ENCODE data around the gene TLR4. TPM values are rescaled to one million over a fixed set of nuclear protein-coding genes. Genes with fewer than 3 reads are reported as not detected.

TLR4 gene
- total and polyA plus RNA-seq, 4 experiments from 2014 or later: 0.08 to 0.83 (median 0.55) TPM; not detected in 1

- CTCF ChIA-PET (ENCODE audit: partially characterized antibody): no interaction called here
- H3K4me3 Mint-ChIP-seq: no peak overlapping the region
- H3K4me1 Mint-ChIP-seq: peaks cover 0 to 2% (median 0%) of the 10 kb centered on the region in 4 donors
- Histone ChIP-seq H3K4me1 (ENCODE audit: insufficient read depth, low read length) (no peaks in the 10 kb centered on the region), H3K27ac (ENCODE audit: low read depth, low read length) (no peak overlapping the region), H3K27me3 (ENCODE audit: insufficient read depth, low read length) (no peaks in the 10 kb centered on the region), H3K36me3 (ENCODE audit: insufficient read depth, low read length) (no peaks in the 10 kb centered on the region), H3K9me3 (ENCODE audit: control insufficient read depth in 1 of 2, low read length in 2 of 2) (no peaks in the 10 kb centered on the region), H3K4me3 (ENCODE audit: low read length in 2 of 2) (no peak overlapping the region)
- no peaks in the 10 kb centered on the region for H3K36me3 Mint-ChIP-seq
- peaks cover 6 to 22% of the 10 kb centered on the region in 2 donors for H3K27me3 Mint-ChIP-seq
- no peak overlapping the region for H3K27ac Mint-ChIP-seq
- H3K9me3 Mint-ChIP-seq: peaks cover 0 to 2% (median 0%) of the 10 kb centered on the region in 8 donors
- intact Hi-C loops (cut with micrococcal nuclease): no loop called here
- DNase-seq: no peak
- POLR2A ChIA-PET (ENCODE audit: partially characterized antibody): no interaction called here
These were observed 40.7 kb downstream of the TLR4 start for GRCh38 chr9:117744856-117745389.

DNA sequence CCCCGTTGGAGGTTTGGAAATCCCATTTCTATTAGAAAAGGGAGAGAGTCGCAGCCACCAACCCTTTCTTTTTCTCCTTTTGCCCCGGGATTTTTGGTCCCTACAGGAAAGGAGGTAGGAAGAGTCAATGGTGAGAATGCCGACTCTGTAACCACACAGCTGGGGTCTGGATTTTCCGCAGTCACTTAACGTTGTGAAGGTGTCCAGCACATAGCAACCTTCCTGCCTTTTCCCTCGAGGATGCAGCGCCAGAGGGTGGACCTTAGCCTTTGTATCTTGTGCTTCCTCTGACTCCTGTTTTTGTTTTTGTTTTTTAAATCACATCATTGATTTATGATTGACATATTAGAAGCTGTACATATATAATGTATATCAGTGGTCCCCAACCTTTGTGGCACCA is 41.4 kb downstream of the TLR4 start:
- no peaks in the 10 kb centered on the region for H3K9me3 ChIP-seq (ENCODE audit: control insufficient read depth in 1 of 2, low read length in 2 of 2)
- ChIA-PET POLR2A (ENCODE audit: partially characterized antibody) (no interaction called here), CTCF (ENCODE audit: partially characterized antibody) (no interaction called here)
- Mint-ChIP-seq H3K27ac (no peak overlapping the region), H3K4me3 (no peak overlapping the region), H3K9me3 (peaks cover 0 to 2% (median 0%) of the 10 kb centered on the region in 8 donors), H3K36me3 (no peaks in the 10 kb centered on the region), H3K4me1 (peaks cover 0 to 2% (median 0%) of the 10 kb centered on the region in 4 donors), H3K27me3 (peaks cover 6 to 22% of the 10 kb centered on the region in 2 donors)
- no peaks in the 10 kb centered on the region for H3K4me1 ChIP-seq (ENCODE audit: insufficient read depth, low read length)
- intact Hi-C loops (cut with micrococcal nuclease): no loop called here
- H3K27me3 ChIP-seq (ENCODE audit: insufficient read depth, low read length): no peaks in the 10 kb centered on the region
- no peak overlapping the region for H3K27ac ChIP-seq (ENCODE audit: low read depth, low read length)
- no peaks in the 10 kb centered on the region for H3K36me3 ChIP-seq (ENCODE audit: insufficient read depth, low read length)
- H3K4me3 ChIP-seq (ENCODE audit: low read length in 2 of 2): no peak overlapping the region
- DNase-seq: no peak

GRCh38 chr9:117746263-117746662 is 42.1 kb downstream of the TLR4 start:
- POLR2A ChIA-PET (ENCODE audit: partially characterized antibody): no interaction called here
- no peak for DNase-seq

DNA sequence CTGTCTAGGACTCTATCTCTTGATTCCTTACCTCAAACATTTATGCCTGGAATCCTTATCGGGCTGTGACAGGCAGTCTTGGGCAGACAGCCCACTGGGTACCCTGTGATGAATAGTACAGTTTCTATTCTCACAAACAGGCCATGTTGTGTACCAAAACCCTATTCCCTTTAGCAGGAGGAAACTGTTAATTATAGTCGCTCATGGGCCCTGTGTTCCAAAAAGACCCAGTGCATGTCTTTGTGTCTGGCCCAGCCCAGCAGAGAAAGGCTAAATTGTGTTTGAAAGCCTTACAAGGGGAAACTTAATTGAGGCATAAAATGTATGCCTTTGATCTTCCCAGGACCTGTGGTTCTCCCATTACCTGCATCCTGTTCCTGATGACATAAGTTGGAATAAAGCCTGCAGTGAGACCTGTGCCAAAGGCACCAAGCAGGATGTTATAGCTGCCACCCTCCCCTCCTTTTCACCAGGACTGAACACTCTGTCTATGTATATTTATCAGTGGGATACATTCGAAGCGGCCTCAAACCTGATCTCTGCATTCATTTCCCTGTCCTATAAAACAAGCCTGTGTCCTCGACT is 43.3 kb downstream of the TLR4 start:
- intact Hi-C loops (cut with micrococcal nuclease): no loop called here
- Mint-ChIP-seq H3K27me3 (peaks cover 6 to 21% of the 10 kb centered on the region in 2 donors), H3K4me3 (no peak overlapping the region), H3K36me3 (no peaks in the 10 kb centered on the region), H3K9me3 (no peaks in the 10 kb centered on the region), H3K4me1 (peaks cover 0 to 2% (median 0%) of the 10 kb centered on the region in 4 donors), H3K27ac (no peak overlapping the region)
- no peaks in the 10 kb centered on the region for H3K36me3 ChIP-seq (ENCODE audit: insufficient read depth, low read length)
- DNase-seq: no peak
- POLR2A ChIA-PET (ENCODE audit: partially characterized antibody): no interaction called here
- no peaks in the 10 kb centered on the region for H3K27me3 ChIP-seq (ENCODE audit: insufficient read depth, low read length)
- no peaks in the 10 kb centered on the region for H3K4me1 ChIP-seq (ENCODE audit: insufficient read depth, low read length)
- H3K27ac ChIP-seq (ENCODE audit: low read depth, low read length): no peak overlapping the region
- no peaks in the 10 kb centered on the region for H3K9me3 ChIP-seq (ENCODE audit: control insufficient read depth in 1 of 2, low read length in 2 of 2)
- H3K4me3 ChIP-seq (ENCODE audit: low read length in 2 of 2): no peak overlapping the region
- CTCF ChIA-PET (ENCODE audit: partially characterized antibody): no interaction called here

More at GRCh38 chr9:117746263-117746662, 42.1 kb downstream of the TLR4 start:
- H3K27ac Mint-ChIP-seq: no peak overlapping the region
- no peak overlapping the region for H3K27ac ChIP-seq (ENCODE audit: low read depth, low read length)
- peaks cover 6 to 22% of the 10 kb centered on the region in 2 donors for H3K27me3 Mint-ChIP-seq
- peaks cover 0 to 2% (median 0%) of the 10 kb centered on the region in 4 donors for H3K4me1 Mint-ChIP-seq
- peaks cover 0 to 2% (median 0%) of the 10 kb centered on the region in 8 donors for H3K9me3 Mint-ChIP-seq
- no peaks in the 10 kb centered on the region for H3K4me1 ChIP-seq (ENCODE audit: insufficient read depth, low read length)
- H3K4me3 ChIP-seq (ENCODE audit: low read length in 2 of 2): no peak overlapping the region
- H3K36me3 Mint-ChIP-seq: no peaks in the 10 kb centered on the region
- intact Hi-C loops (cut with micrococcal nuclease): no loop called here
- no peaks in the 10 kb centered on the region for H3K9me3 ChIP-seq (ENCODE audit: control insufficient read depth in 1 of 2, low read length in 2 of 2)
- H3K36me3 ChIP-seq (ENCODE audit: insufficient read depth, low read length): no peaks in the 10 kb centered on the region
- H3K4me3 Mint-ChIP-seq: no peak overlapping the region
- CTCF ChIA-PET (ENCODE audit: partially characterized antibody): no interaction called here
- H3K27me3 ChIP-seq (ENCODE audit: insufficient read depth, low read length): no peaks in the 10 kb centered on the region

DNA sequence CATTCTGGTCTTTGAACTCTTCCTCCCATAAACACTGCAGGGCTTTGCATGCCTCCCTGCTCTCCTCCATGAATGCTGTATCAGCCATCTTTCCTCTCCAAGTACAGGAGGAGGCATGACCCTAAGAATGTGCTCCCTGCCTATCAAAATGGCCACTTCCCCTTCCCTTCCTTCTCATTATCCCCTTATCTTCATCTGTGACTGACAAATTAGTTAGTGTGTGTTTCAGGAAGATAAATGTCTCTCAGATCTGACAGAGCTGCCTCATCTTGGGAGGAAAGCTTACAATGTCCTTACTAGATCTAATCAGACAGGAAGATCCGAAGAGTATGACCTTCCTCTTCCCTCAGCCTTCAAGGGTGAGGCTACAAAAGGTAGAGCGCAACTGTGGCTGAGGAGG is 46.2 kb downstream of the TLR4 start:
- Mint-ChIP-seq H3K36me3 (no peaks in the 10 kb centered on the region), H3K4me3 (no peak overlapping the region), H3K4me1 (no peaks in the 10 kb centered on the region), H3K9me3 (no peaks in the 10 kb centered on the region), H3K27ac (no peak overlapping the region), H3K27me3 (peaks cover 8 to 11% of the 10 kb centered on the region in 2 donors)
- Histone ChIP-seq H3K27me3 (ENCODE audit: insufficient read depth, low read length) (no peaks in the 10 kb centered on the region), H3K36me3 (ENCODE audit: insufficient read depth, low read length) (no peaks in the 10 kb centered on the region), H3K9me3 (ENCODE audit: control insufficient read depth in 1 of 2, low read length in 2 of 2) (no peaks in the 10 kb centered on the region), H3K27ac (ENCODE audit: low read depth, low read length) (no peak overlapping the region), H3K4me1 (ENCODE audit: insufficient read depth, low read length) (no peaks in the 10 kb centered on the region), H3K4me3 (ENCODE audit: low read length in 2 of 2) (no peak overlapping the region)
- CTCF ChIA-PET (ENCODE audit: partially characterized antibody): no interaction called here
- POLR2A ChIA-PET (ENCODE audit: partially characterized antibody): no interaction called here
- DNase-seq: no peak
- intact Hi-C loops (cut with micrococcal nuclease): no loop called here

DNA sequence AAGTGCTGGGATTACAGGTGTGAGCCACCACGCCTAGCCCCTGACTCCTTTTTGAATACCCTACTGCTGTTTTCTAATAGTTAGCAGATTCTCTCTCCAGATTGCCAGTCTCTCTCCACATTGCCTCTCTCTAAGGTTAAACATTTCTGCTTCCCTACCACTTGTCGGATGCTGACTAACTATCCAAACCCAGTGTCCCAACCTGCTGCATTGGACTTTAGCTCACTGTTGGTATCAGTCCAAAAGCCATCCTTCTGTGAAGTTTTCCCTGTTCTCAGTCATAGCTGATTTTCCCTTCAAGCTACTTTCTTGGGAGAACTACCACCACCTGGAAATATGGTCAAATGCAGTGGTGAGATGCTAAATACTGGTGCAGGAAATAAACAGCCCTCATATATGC is 48.7 kb downstream of the TLR4 start:
- no peaks in the 10 kb centered on the region for H3K36me3 ChIP-seq (ENCODE audit: insufficient read depth, low read length)
- ChIA-PET POLR2A (ENCODE audit: partially characterized antibody) (no interaction called here), CTCF (ENCODE audit: partially characterized antibody) (no interaction called here)
- intact Hi-C loops (cut with micrococcal nuclease): no loop called here
- no peak overlapping the region for H3K4me3 ChIP-seq (ENCODE audit: low read length in 2 of 2)
- Mint-ChIP-seq H3K27ac (no peak overlapping the region), H3K4me1 (no peaks in the 10 kb centered on the region), H3K4me3 (no peak overlapping the region), H3K9me3 (peaks cover 0 to 2% (median 0%) of the 10 kb centered on the region in 8 donors), H3K27me3 (peaks cover 2 to 5% of the 10 kb centered on the region in 2 donors), H3K36me3 (no peaks in the 10 kb centered on the region)
- H3K4me1 ChIP-seq (ENCODE audit: insufficient read depth, low read length): no peaks in the 10 kb centered on the region
- H3K27me3 ChIP-seq (ENCODE audit: insufficient read depth, low read length): no peaks in the 10 kb centered on the region
- H3K27ac ChIP-seq (ENCODE audit: low read depth, low read length): no peak overlapping the region
- DNase-seq: no peak
- no peaks in the 10 kb centered on the region for H3K9me3 ChIP-seq (ENCODE audit: control insufficient read depth in 1 of 2, low read length in 2 of 2)

DNA sequence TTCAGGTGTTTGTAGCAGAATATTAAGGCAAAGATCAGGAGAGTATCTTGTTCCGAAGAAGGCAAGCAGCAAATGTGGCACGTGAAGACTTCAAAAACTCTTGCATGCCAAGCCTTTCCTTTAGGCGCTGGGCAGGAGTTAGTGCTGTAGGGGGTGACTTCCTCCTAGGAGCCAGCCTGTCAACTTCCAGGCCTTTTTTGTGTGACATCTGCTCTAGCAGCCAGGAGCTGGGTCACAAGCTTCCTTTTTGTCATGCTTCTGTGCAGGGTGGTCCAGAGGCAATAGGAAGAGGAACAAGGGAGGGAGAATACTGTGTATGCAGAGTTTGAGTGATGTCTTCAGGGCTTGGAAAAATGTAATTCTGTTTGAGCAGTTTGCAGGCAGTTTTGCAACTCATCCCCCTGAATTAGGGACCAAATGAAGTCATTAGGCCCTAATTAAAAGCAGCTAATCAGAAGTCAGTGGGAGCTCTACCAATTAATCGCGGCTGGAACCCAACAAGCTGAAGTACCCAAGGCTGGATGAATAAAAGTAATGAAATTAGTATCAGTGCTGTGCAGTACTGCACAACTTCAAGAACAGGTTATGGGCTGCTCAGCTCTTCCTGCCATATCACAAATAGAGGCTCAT is 53.5 kb downstream of the TLR4 start:
- CTCF ChIA-PET (ENCODE audit: partially characterized antibody): no interaction called here
- Histone ChIP-seq H3K27ac (ENCODE audit: low read depth, low read length) (no peak overlapping the region), H3K4me1 (ENCODE audit: insufficient read depth, low read length) (no peaks in the 10 kb centered on the region), H3K27me3 (ENCODE audit: insufficient read depth, low read length) (no peaks in the 10 kb centered on the region), H3K4me3 (ENCODE audit: low read length in 2 of 2) (no peak overlapping the region), H3K36me3 (ENCODE audit: insufficient read depth, low read length) (no peaks in the 10 kb centered on the region), H3K9me3 (ENCODE audit: control insufficient read depth in 1 of 2, low read length in 2 of 2) (no peaks in the 10 kb centered on the region)
- Mint-ChIP-seq H3K4me1 (no peaks in the 10 kb centered on the region), H3K9me3 (peaks cover 0 to 2% (median 0%) of the 10 kb centered on the region in 8 donors), H3K4me3 (no peak overlapping the region), H3K36me3 (no peaks in the 10 kb centered on the region), H3K27ac (no peak overlapping the region), H3K27me3 (peaks cover 3 to 7% of the 10 kb centered on the region in 2 donors)
- POLR2A ChIA-PET (ENCODE audit: partially characterized antibody): no interaction called here
- no peak for DNase-seq
- intact Hi-C loops (cut with micrococcal nuclease): no loop called here
